Inflammatory macrophage treated with lipopolysaccharide for 1 hour (primary cell): ENCODE results near the gene FBXW5.

Experiments used
- DNase-seq, 2 donors: peaks; one replicate each; pipeline ENCODE4 v3.0.0-alpha.2; 2020 to 2022

FBXW5 gene

DNA sequence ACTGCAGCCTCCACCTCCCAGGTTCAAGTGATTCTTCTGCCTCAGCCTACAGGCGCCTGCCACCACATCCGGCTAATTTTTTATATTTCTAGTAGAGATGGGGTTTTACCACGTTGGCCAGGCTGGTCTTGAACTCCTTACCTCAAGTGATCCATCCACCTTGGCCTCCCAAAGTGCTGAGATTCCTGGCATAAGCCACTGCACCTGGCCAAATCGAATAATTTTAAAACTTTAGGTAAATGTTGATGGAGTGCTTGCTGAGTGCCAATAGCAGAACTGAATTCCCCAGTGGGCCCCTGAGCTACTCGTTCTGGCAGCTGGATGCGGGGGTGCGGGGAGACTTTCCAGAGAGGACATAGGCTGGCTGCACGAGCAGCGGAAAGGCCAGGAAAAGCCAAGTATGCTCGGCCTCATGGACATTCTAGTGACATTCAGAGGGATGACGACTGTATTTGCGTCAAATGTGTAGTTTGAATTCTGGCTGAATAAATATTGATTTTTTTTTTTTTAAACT lies 41.4 kb downstream of the FBXW5 start:
- DNase-seq: no peak

DNA sequence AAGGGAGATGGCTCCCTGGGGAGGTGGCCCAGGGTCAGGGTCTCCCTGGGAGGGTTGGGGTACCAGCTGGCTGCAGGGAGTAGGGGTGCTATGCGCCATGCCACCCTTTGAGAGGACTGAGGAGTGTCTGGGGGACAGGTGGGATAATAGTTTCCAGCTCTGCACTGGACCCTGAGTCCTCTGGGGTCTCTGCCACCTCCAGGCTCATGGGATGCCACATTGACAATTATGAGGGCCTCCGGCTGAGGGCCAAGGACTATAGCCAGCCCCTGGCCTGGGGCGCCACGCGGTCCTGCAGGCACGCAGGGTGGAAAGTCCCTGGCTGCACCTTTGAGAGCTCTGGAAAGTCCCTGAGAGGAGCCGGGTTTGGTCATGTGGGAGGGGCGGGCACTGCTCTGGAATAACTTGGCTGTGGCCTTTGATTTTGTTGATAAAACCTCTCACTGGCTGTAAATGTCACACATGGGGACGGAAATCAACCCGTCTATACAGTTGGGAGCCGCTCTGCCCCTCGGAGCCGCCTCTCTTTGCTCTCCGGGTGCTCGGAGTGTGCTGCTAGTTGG lies 42.2 kb downstream of the FBXW5 start:
- DNase-seq: peak; percentile 16 to 70

DNA sequence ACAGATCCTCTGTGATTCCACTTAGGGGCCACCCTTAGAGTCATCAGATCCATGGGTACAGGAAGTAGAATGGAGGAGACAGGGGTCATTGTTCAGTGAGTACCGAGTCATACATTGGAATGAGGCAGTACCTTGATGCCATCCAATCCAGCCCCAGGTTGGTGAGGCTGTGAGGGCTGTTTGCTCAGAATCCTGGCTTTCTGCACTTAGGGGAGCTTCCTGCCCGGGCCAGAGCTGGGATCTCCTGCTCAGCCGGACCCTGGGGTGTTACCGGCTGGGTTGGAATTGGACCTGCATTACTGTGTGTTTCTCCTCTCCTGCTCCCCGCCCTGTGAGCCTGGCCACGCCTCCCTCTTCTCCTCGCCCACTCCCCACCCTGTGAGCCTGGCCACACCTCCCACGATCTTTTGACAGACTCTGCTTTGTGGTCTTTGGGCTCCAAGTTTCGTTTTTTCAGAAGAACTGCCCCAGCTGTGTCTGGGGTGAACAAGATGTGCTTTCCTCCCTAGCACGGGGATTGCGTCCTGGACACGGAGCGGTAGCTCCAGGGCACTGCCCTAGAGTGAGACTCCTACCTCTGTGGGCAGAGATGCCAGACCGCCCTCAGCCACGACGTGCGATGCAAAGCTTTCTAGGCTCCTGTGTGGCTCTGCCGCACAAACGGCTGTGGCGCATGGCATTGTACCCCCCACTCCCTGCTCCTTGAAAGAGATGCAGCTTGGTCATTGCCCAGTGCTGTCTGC lies 42.9 kb downstream of the FBXW5 start:
- peak in 1 of 2 donors; percentile 46 for DNase-seq

DNA sequence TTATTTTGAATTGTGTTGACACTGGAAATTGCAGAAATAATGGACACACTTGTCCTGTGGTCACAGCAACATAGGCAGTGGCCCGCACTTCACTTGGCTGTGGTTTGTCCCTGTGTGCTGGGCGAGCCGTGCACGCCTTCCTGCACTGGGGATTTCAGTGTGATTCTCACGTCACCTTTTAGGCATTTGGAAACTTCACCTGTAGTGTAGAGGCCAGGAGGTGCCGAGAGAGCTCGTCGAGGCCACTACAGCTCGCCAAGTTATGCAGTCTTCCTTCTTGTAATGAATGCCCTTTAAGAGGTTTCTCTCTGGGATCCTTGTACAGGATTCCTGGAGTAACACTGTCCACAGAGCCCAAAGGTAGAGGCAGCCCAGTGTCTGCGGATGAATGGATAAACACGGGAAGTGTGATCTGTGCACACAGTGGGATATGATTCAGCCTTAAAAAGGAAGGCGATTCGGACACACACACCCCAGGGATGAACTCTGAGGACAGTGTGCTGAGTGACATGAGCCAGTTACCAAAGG lies 43.5 kb downstream of the FBXW5 start:
- no peak for DNase-seq

DNA sequence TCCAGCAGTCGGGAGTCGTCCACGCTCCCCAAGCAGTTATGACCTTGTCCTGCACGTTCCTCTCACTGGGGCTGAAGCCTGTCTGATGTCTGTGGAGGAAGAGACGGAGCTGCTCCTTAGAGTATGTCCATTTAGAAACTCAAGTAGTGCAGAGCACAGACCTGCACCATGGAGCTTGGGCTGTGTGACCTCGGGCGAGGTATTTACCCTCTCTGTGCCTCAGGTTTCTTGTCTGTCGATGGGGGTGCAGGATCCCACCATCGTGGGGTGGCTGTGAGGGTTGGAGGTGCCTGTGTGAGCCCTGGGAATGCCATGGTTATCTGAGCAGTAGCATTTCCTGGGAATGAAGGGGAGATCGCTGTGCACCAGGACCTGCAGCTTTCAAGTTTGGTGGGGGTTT lies 44.0 kb downstream of the FBXW5 start:
- no peak for DNase-seq

DNA sequence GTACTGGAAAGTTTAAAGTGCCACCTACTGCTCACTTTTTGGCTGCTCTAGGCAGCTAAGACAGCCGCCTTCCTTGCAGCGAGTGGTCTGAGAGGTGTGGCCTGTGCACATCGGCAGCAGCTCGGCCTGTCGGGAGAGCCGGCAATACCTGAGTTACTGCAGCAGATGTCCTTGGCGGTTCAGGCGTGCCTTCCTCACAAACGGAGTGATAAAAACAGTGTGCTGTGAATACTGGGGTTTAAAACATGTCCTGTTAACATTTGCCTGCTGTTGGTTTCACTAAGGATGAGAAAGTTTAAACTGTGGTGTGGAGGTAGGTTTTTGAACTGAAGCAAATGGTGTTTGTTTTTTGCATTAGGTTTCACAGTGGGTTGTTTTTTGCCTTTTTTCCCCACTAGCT lies 45.3 kb downstream of the FBXW5 start:
- DNase-seq: no peak

DNA sequence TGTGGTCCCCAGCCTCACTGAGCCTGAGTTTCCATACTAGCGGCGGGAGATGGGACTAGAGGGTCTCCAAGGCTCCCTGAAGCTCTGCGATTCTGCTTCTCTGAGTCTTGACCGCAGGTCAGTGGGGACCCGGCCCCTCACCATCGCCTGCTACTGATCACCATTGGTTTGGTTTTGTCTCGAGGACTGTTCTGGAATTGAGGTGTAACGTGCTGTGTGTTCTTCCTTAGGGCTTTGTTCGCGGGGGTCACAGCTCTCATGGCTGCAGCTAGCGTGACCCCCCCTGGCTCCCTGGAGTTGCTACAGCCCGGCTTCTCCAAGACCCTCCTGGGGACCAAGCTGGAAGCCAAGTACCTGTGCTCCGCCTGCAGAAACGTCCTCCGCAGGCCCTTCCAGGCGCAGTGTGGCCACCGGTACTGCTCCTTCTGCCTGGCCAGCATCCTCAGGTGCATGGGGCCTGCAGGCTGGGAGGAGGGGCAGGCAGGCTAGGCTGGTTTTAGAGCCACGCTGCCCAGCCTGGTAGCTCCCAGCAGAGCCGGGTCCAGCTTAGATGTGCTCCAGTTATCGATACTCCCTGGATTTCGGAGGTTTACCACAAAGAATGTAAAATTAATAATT lies 45.9 kb downstream of the FBXW5 start:
- DNase-seq: no peak

DNA sequence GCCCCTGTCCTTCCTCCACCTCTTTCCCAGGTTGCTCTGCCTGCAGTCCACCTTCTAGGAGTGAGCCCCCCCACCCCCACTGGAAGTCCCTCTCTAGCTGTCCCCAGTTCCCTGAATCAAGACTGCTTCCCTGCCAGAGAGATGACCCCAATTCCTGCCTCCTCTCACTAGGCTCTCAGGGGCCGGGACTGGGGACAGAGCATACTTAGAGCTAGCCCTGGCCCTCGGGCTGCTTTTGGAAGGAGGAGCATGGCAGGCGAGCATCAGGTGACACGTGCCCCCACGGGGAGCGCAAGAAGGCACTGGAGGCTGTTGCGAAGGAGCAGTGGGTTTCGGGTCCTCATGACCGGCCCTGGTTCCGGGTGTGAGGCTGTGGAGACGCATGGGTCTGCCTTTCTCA lies 48.5 kb downstream of the FBXW5 start:
- DNase-seq: no peak

DNA sequence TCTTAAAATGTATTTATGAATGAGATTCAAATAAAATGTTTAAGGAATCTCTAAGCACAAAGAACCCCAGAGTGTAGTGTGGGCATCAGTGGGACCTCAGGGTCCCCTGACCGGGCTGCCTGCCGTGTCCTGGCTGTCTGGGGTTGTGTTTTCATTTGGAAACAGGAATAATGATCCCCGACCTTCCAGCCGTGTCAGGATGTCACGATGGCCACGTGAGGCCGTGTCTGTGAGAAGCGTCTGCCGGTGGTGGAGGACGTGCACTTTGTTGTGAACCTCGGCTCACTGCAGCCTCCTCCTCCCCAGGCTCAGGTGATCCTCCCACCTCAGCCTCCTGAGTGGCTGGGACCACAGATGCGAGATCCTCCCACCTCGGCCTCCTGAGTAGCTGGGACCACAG lies 53.9 kb downstream of the FBXW5 start:
- no peak for DNase-seq
